Measurements from ENCODE around the gene KRT7.

The KRT7 gene

GRCh38 chr12:52193532-52193931, 39.5 kb upstream of the KRT7 start:
- DNase-seq (ENCODE audit: low read depth), result no peak
- TF ChIP-seq CTCF (conservative IDR thresholded peaks at IDR 0.05; ENCODE audit: low read length), result no peak
- H3K4me3 ChIP-seq (ENCODE audit: low read length), result no peak overlapping the region

GRCh38 chr12:52193991-52194390, 39.1 kb upstream of the KRT7 start:
- H3K4me3 ChIP-seq (ENCODE audit: low read length), result no peak overlapping the region
- no peak for DNase-seq (ENCODE audit: low read depth)
- TF ChIP-seq CTCF (conservative IDR thresholded peaks at IDR 0.05; ENCODE audit: low read length), result no peak

GRCh38 chr12:52195065-52195730, 37.8 kb upstream of the KRT7 start:
- TF ChIP-seq CTCF (conservative IDR thresholded peaks at IDR 0.05; ENCODE audit: low read length), result no peak
- no peak overlapping the region for H3K4me3 ChIP-seq (ENCODE audit: low read length)
- DNase-seq (ENCODE audit: low read depth), result no peak

GRCh38 chr12:52197371-52198231, 35.4 kb upstream of the KRT7 start:
- peak; percentile 46 for DNase-seq (ENCODE audit: low read depth)
- TF ChIP-seq CTCF (conservative IDR thresholded peaks at IDR 0.05; ENCODE audit: low read length), result no peak
- H3K4me3 ChIP-seq (ENCODE audit: low read length), result no peak overlapping the region

GRCh38 chr12:52198454-52199215, 34.4 kb upstream of the KRT7 start:
- TF ChIP-seq CTCF (conservative IDR thresholded peaks at IDR 0.05; ENCODE audit: low read length), result no peak
- H3K4me3 ChIP-seq (ENCODE audit: low read length), result no peak overlapping the region
- no peak for DNase-seq (ENCODE audit: low read depth)

GRCh38 chr12:52199294-52199919, 33.6 kb upstream of the KRT7 start:
- TF ChIP-seq CTCF (conservative IDR thresholded peaks at IDR 0.05; ENCODE audit: low read length), result no peak
- DNase-seq (ENCODE audit: low read depth), result no peak
- H3K4me3 ChIP-seq (ENCODE audit: low read length), result no peak overlapping the region
